CD4-positive, alpha-beta T cell treated with Interleukin-4 for 1 hour (primary cell): ENCODE results near the gene METTL16.
"Not testable (repeated sequence)": the region's sequence is repeated elsewhere in the genome, so short reads cannot be mapped to it uniquely, and the experiment has no call there.

Source experiments
- DNase-seq, 2 donors: peaks; one replicate each; pipeline ENCODE4 v3.0.0-alpha.2; 2020 to 2022

Gene METTL16

GRCh38 chr17:2511462-2512369 is at the start of gene METTL16:
TSS of gene METTL16 (minus strand) at chr17:2511888. CDS start at chr17:2502331, 9,557 bp downstream.
- peak; percentile 98 for DNase-seq

GRCh38 chr17:2560658-2561057 is 49.0 kb upstream of the METTL16 start:
- no peak for DNase-seq

GRCh38 chr17:2551928-2552327 is 40.2 kb upstream of the METTL16 start:
- DNase-seq: no peak

GRCh38 chr17:2551493-2551892 is 39.8 kb upstream of the METTL16 start:
- DNase-seq: no peak

GRCh38 chr17:2549392-2550211 is 37.9 kb upstream of the METTL16 start:
- no peak for DNase-seq

GRCh38 chr17:2548026-2548425 is 36.3 kb upstream of the METTL16 start:
- not testable (repeated sequence) for DNase-seq

GRCh38 chr17:2547176-2547575 is 35.5 kb upstream of the METTL16 start:
- DNase-seq: no peak

- DNase-seq: no peak
These were observed 33.7 kb upstream of the METTL16 start for GRCh38 chr17:2545393-2545792.

GRCh38 chr17:2542456-2542855 is 30.8 kb upstream of the METTL16 start:
- DNase-seq: no peak

GRCh38 chr17:2542056-2542455 is 30.4 kb upstream of the METTL16 start:
- no peak for DNase-seq

- DNase-seq: not testable (repeated sequence)
These were observed 25.9 kb upstream of the METTL16 start for GRCh38 chr17:2537579-2537978.

GRCh38 chr17:2532146-2532720 is 20.5 kb upstream of the METTL16 start:
- DNase-seq: no peak

- peak in 1 of 2 donors; percentile 43 for DNase-seq
These were observed 19.7 kb upstream of the METTL16 start for GRCh38 chr17:2531243-2531954.

GRCh38 chr17:2521775-2522410 is 10.2 kb upstream of the METTL16 start:
- DNase-seq: not testable (repeated sequence)

- no peak for DNase-seq
These were observed 9.6 kb upstream of the METTL16 start for GRCh38 chr17:2521257-2521656.

GRCh38 chr17:2517539-2517938 is 5.9 kb upstream of the METTL16 start:
- no peak for DNase-seq

- DNase-seq: no peak
These were observed 588 bp downstream of the METTL16 start for GRCh38 chr17:2511138-2511461.

GRCh38 chr17:2510559-2510958 is 1.1 kb downstream of the METTL16 start:
- no peak for DNase-seq

- DNase-seq: no peak
These were observed 3.7 kb downstream of the METTL16 start for GRCh38 chr17:2508035-2508434.

- not testable (repeated sequence) for DNase-seq
These were observed 4.7 kb downstream of the METTL16 start for GRCh38 chr17:2507015-2507414.

GRCh38 chr17:2503627-2504026 is 8.1 kb downstream of the METTL16 start:
- no peak for DNase-seq

- DNase-seq: no peak
These were observed 8.7 kb downstream of the METTL16 start for GRCh38 chr17:2502871-2503580.
